Head of caudate nucleus (tissue), 42 donors: ENCODE results near the gene XRN2.
A peak's percentile ranks its signal among the peaks of the same experiment; 100 is the strongest.

Experiments
- DNase-seq, 42 donors: peaks; one replicate each; pipeline versions ENCODE4 v3.0.0 to v3.0.0-alpha.2; 2020 to 2021; ENCODE audit warnings: mixed read lengths in 7 of 42
- intact Hi-C: fragments of 100-400 bp; cut with DNase I; formaldehyde crosslinking; loops from one replicate; pipeline ENCODE4 v1.15.0; 2022

The XRN2 gene

GRCh38 chr20:21303061-21303871, at the start of gene XRN2:
Gene XRN2, plus strand, starts transcription at chr20:21303331. Its CDS starts 68 bp downstream, at chr20:21303399.
- peak; percentile 86 to 99 (median 96) for DNase-seq
- intact Hi-C loops = loop anchor here (5.0 to 10.0 kb wide), 2 partner anchors 66 to 202 kb away; no protein-coding TSS in a partner anchor

- intact Hi-C loops = no loop called here
- peak in 1 of 42 donors; percentile 32 for DNase-seq
Measured at GRCh38 chr20:21257192-21257591, 45.9 kb upstream of the XRN2 start.

GRCh38 chr20:21258411-21258810, 44.7 kb upstream of the XRN2 start:
- intact Hi-C loops = no loop called here
- peak in 1 of 42 donors; percentile 37 for DNase-seq

- DNase-seq = peak in 41 of 42 donors; percentile 20 to 88 (median 66)
- intact Hi-C loops = no loop called here
Measured at GRCh38 chr20:21259346-21259745, 43.8 kb upstream of the XRN2 start.

GRCh38 chr20:21262812-21263211, 40.3 kb upstream of the XRN2 start:
- DNase-seq = peak in 1 of 42 donors; percentile 31
- intact Hi-C loops = no loop called here

- peak in 1 of 42 donors; percentile 8 for DNase-seq
- intact Hi-C loops = no loop called here
Measured at GRCh38 chr20:21265261-21266190, 37.6 kb upstream of the XRN2 start.

GRCh38 chr20:21266191-21266536, 37.0 kb upstream of the XRN2 start:
- intact Hi-C loops = no loop called here
- DNase-seq = no peak

- intact Hi-C loops = no loop called here
- no peak for DNase-seq
Measured at GRCh38 chr20:21269772-21270171, 33.4 kb upstream of the XRN2 start.

GRCh38 chr20:21270806-21271205, 32.3 kb upstream of the XRN2 start:
- intact Hi-C loops = no loop called here
- peak in 1 of 42 donors; percentile 3 for DNase-seq

GRCh38 chr20:21272279-21272678, 30.9 kb upstream of the XRN2 start:
- intact Hi-C loops = no loop called here
- DNase-seq = peak in 1 of 42 donors; percentile 6

GRCh38 chr20:21272679-21273078, 30.5 kb upstream of the XRN2 start:
- DNase-seq = no peak
- intact Hi-C loops = no loop called here

GRCh38 chr20:21273755-21274386, 29.3 kb upstream of the XRN2 start:
- no peak for DNase-seq
- intact Hi-C loops = no loop called here

GRCh38 chr20:21278829-21279228, 24.3 kb upstream of the XRN2 start:
- intact Hi-C loops = no loop called here
- DNase-seq = no peak

GRCh38 chr20:21279706-21280521, 23.2 kb upstream of the XRN2 start:
- intact Hi-C loops = no loop called here
- DNase-seq = no peak

GRCh38 chr20:21280522-21281016, 22.6 kb upstream of the XRN2 start:
- DNase-seq = no peak
- intact Hi-C loops = no loop called here

- no peak for DNase-seq
- intact Hi-C loops = no loop called here
Measured at GRCh38 chr20:21286775-21287174, 16.4 kb upstream of the XRN2 start.

GRCh38 chr20:21288587-21289370, 14.4 kb upstream of the XRN2 start:
- DNase-seq = no peak
- intact Hi-C loops = no loop called here

GRCh38 chr20:21289651-21290050, 13.5 kb upstream of the XRN2 start:
- intact Hi-C loops = no loop called here
- no peak for DNase-seq
